Esophagus squamous epithelium (tissue), 5 donors: ENCODE measurements around the gene THAP2. TPM values are rescaled to one million over a fixed set of nuclear protein-coding genes. Genes with fewer than 3 reads are reported as not detected.

Source experiments
- DNase-seq: peaks from one replicate; lab custom pipeline; 2025; lab: John Stamatoyannopoulos, UW
- H3K27ac ChIP-seq, 4 donors: fragments of 200-600 bp; sonication (generic); one replicate each; pipeline ENCODE4 v1.5.1; 2016 to 2019; ENCODE audit warnings: mild to moderate bottlenecking in 1 of 4
- H3K27me3 ChIP-seq, 4 donors: fragments of 200-600 bp; sonication (generic); 1 replicate in 3 of 4; 2 replicates in 1 of 4; pipeline versions ENCODE4 v1.5.1 to v1.6.0; 2017 to 2021; ENCODE audit warnings: antibody characterized with exemption in 1 of 4
- H3K36me3 ChIP-seq, 3 donors: fragments of 200-600 bp; sonication (generic); one replicate each; pipeline ENCODE4 v1.5.1; 2016 to 2019
- H3K4me1 ChIP-seq, 3 donors: fragments of 200-600 bp; sonication (generic); one replicate each; pipeline ENCODE4 v1.5.1; 2017 to 2019
- H3K4me3 ChIP-seq, 4 donors: fragments of 200-600 bp; sonication (generic); 1 replicate in 3 of 4; 2 replicates in 1 of 4; pipeline ENCODE4 v1.5.1; 2016 to 2019; ENCODE audit warnings: mild to moderate bottlenecking in 2 of 4, moderate library complexity in 1 of 4
- H3K9me3 ChIP-seq, 3 donors: fragments of 200-600 bp; sonication (generic); one replicate each; pipeline ENCODE4 v1.5.1; 2016 to 2019
- POLR2A ChIP-seq, 4 donors: fragments of 450-650 bp; IDR thresholded peaks; one replicate each; pipeline ENCODE4 v1.6.1; 2017; ENCODE audit warnings: antibody characterized with exemption in 4 of 4, mild to moderate bottlenecking in 4 of 4, moderate library complexity in 3 of 4
- WGBS, 2 donors: methylation state at CpG; one replicate each; pipeline ENCODE4 v1.1.5; 2018; 5-methylcytosine and 5-hydroxymethylcytosine counted together
- intact Hi-C: fragments of 100-400 bp; cut with DNase I; formaldehyde crosslinking; loops from one replicate; pipeline ENCODE4 v1.15.0; 2022
- total RNA-seq, 4 donors: library from RNA; depleted of rRNA; stranded (reverse); fragments of >200 nt; gene quantifications; one replicate each; pipeline ENCODE4 v1.1.0, GENCODE V29; 2016
- TF ChIP-seq, protein P1 (sequence below), 6 experiments: fragments of 450-650 bp in 4 of 6; fragments of 200-600 bp in 2 of 6; sonication (generic) in 2 of 6; IDR thresholded peaks; one replicate each; pipeline ENCODE4 v1.5.1; 2016 to 2019; ENCODE audit warnings: antibody characterized with exemption in 6 of 6, mild to moderate bottlenecking in 4 of 6, moderate library complexity in 4 of 6
- donor health status: DM: yes; HTN: yes; CAD: no.

THAP2 gene
- total RNA-seq, 4 donors from 2014 or later = 4.8 to 11.3 (median 6.0) TPM

GRCh38 chr12:71655907-71656306 lies 8.2 kb upstream of the THAP2 start:
- Histone ChIP-seq H3K27ac (no peak overlapping the region), H3K36me3 (peaks cover 0 to 78% (median 8%) of the 10 kb centered on the region in 3 donors), H3K4me3 (no peak overlapping the region), H3K4me1 (peaks cover 0 to 64% (median 6%) of the 10 kb centered on the region in 3 donors), H3K27me3 (no peaks in the 10 kb centered on the region), H3K9me3 (no peaks in the 10 kb centered on the region)
- WGBS, 2 donors = 90 to 92% methylated on average over 1 of the region's 1 CpG
- no peak for DNase-seq
- intact Hi-C loops = no loop called here
- no peak for TF ChIP-seq POLR2A (IDR thresholded peaks at IDR 0.05)
- TF ChIP-seq, protein P1, sequence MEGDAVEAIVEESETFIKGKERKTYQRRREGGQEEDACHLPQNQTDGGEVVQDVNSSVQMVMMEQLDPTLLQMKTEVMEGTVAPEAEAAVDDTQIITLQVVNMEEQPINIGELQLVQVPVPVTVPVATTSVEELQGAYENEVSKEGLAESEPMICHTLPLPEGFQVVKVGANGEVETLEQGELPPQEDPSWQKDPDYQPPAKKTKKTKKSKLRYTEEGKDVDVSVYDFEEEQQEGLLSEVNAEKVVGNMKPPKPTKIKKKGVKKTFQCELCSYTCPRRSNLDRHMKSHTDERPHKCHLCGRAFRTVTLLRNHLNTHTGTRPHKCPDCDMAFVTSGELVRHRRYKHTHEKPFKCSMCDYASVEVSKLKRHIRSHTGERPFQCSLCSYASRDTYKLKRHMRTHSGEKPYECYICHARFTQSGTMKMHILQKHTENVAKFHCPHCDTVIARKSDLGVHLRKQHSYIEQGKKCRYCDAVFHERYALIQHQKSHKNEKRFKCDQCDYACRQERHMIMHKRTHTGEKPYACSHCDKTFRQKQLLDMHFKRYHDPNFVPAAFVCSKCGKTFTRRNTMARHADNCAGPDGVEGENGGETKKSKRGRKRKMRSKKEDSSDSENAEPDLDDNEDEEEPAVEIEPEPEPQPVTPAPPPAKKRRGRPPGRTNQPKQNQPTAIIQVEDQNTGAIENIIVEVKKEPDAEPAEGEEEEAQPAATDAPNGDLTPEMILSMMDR (IDR thresholded peaks at IDR 0.05) = no peak

GRCh38 chr12:71656740-71657139 lies 7.4 kb upstream of the THAP2 start:
- TF ChIP-seq POLR2A (IDR thresholded peaks at IDR 0.05) = no peak
- TF ChIP-seq, protein P1 (IDR thresholded peaks at IDR 0.05) = no peak
- no peak overlapping the region for H3K27ac ChIP-seq
- no peak for DNase-seq
- no peaks in the 10 kb centered on the region for H3K27me3 ChIP-seq
- peaks cover 0 to 64% (median 14%) of the 10 kb centered on the region in 3 donors for H3K4me1 ChIP-seq
- intact Hi-C loops = no loop called here
- H3K36me3 ChIP-seq = peaks cover 0 to 71% (median 8%) of the 10 kb centered on the region in 3 donors
- H3K4me3 ChIP-seq = no peak overlapping the region
- 72 to 83% methylated on average over 3 of the region's 3 CpGs for WGBS, 2 donors
- no peaks in the 10 kb centered on the region for H3K9me3 ChIP-seq

GRCh38 chr12:71661977-71662530 lies 2.0 kb upstream of the THAP2 start:
- H3K4me3 ChIP-seq = peak overlapping the region; percentile 68 to 94 (median 82)
- peaks cover 0 to 54% (median 22%) of the 10 kb centered on the region in 3 donors for H3K4me1 ChIP-seq
- no peaks in the 10 kb centered on the region for H3K27me3 ChIP-seq
- peak overlapping the region; percentile 94 to 98 (median 97) for H3K27ac ChIP-seq
- DNase-seq = no peak
- H3K9me3 ChIP-seq = no peaks in the 10 kb centered on the region
- H3K36me3 ChIP-seq = peaks cover 0 to 36% (median 0%) of the 10 kb centered on the region in 3 donors
- TF ChIP-seq, protein P1 (IDR thresholded peaks at IDR 0.05) = no peak
- no peak for TF ChIP-seq POLR2A (IDR thresholded peaks at IDR 0.05)
- 4 to 6% methylated on average over 8 of the region's 8 CpGs for WGBS, 2 donors
- intact Hi-C loops = loop anchor here (10.0 kb wide), 1 partner anchor 93 kb away; the partner anchor contains the start of gene RAB21

DNA sequence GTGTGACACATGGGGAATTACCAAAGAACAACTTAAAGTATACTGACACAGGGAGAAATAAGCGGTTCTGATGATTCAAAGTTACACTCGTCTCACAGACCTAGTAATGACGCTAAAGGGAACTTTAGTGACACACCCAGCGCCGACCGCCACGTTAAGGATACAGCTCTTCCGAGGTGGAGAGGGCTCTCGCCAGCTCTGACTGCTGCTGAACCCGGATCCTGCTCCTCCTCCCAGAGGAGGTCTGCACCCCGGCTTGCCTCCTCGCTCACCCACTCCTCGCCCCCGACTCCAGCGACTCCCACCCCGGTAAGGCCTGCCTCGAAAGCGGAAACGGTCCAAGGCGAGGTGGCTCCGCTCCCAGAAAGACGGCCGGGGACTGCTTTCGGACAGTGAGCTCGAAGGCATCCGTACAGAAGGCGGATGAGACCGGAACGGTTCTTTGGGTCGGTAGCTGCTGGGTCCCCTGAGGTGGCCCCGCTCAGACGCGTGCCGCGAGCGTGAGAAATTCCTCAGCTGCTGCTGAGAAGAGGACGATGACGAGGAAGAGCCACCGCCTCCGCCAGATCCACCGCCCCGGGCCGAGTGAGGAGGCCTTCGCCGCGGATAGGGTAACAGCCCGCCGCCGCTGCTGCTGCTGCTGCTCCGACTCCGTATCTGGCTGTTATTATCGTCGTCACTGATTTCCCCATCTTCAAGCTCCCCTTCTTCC lies 1.1 kb upstream of the THAP2 start:
- TF ChIP-seq POLR2A (IDR thresholded peaks at IDR 0.05) = peak in 3 of 4 donors; percentile 25 to 57 (median 45)
- TF ChIP-seq, protein P1 (IDR thresholded peaks at IDR 0.05) = no peak
- intact Hi-C loops = loop anchor here (10.0 kb wide), 1 partner anchor 92 kb away; the partner anchor contains the start of gene RAB21
- WGBS, 2 donors = 0 to 1% methylated on average over 13 to 22 of the region's 53 CpGs

More for the DNA sequence above, 1.1 kb upstream of the THAP2 start:
- Histone ChIP-seq H3K27me3 (no peaks in the 10 kb centered on the region), H3K9me3 (no peaks in the 10 kb centered on the region), H3K27ac (peak overlapping the region; percentile 94 to 98 (median 97)), H3K4me3 (peak overlapping the region; percentile 68 to 94 (median 82)), H3K36me3 (peaks cover 0 to 26% (median 0%) of the 10 kb centered on the region in 3 donors), H3K4me1 (peaks cover 0 to 47% (median 22%) of the 10 kb centered on the region in 3 donors)
- peak; percentile 38 for DNase-seq
